SK-N-SH (cell line): ENCODE results near the gene PRKG1. TPM values are rescaled to one million over a fixed set of nuclear protein-coding genes. Genes with fewer than 3 reads are reported as not detected.

Experiments
- CTCF ChIA-PET: fragments of 300-600, 350-600 bp; formaldehyde crosslinking; extraction: SDS; loops from one replicate; lab custom pipeline; 2021; lab: Yijun Ruan, JAX
- POLR2A ChIA-PET: fragments of 350-600 bp; sonication (Branson Sonifier 250); formaldehyde crosslinking; extraction: SDS; loops from one replicate; lab custom pipeline; 2020; ENCODE audit warnings: antibody characterized with exemption, inconsistent platforms; lab: Yijun Ruan, JAX
- DNase-seq: peaks from one replicate; pipeline ENCODE4 v3.0.0; 2012
- H2AFZ ChIP-seq: fragments of 200-600 bp; sonication (generic); 2 replicates; pipeline ENCODE4 v1.8.1; 2016; ENCODE audit warnings: antibody characterized with exemption, mild to moderate bottlenecking, low read depth
- H3F3A ChIP-seq: fragments of 200-600 bp; sonication (generic); replicated peaks from 2 replicates; pipeline ENCODE3; 2016; ENCODE audit warnings: antibody characterized with exemption, mild to moderate bottlenecking; ENCODE audit not compliant: insufficient read depth
- H3K27ac ChIP-seq, 2 experiments: fragments of 200-500 bp in 1 of 2; fragments of 200-600 bp in 1 of 2; sonication (Bioruptor generic) in 1 of 2; sonication (generic), shearing (Covaris generic) in 1 of 2; 2 replicates each; pipeline versions ENCODE4 v1.5.1 to v1.6.1; 2014 to 2016; ENCODE audit warnings: low read depth in 2 of 2, inconsistent platforms in 1 of 2, low read length in 1 of 2, mild to moderate bottlenecking in 1 of 2, mixed read lengths in 1 of 2
- H3K27me3 ChIP-seq: fragments of 200-600 bp; sonication (generic), shearing (Covaris generic); 2 replicates; pipeline ENCODE4 v1.6.1; 2016; ENCODE audit warnings: mixed run types; ENCODE audit not compliant: insufficient read depth
- H3K36me3 ChIP-seq, 2 experiments: fragments of 200-500 bp in 1 of 2; fragments of 200-600 bp in 1 of 2; sonication (Bioruptor generic) in 1 of 2; sonication (generic) in 1 of 2; replicated peaks in 1 of 2; 2 replicates each; pipeline versions ENCODE3 to v1.5.1; 2014 to 2016; ENCODE audit warnings: low read length in 1 of 2, mild to moderate bottlenecking in 1 of 2; ENCODE audit not compliant: insufficient read depth in 2 of 2, control insufficient read depth in 1 of 2
- H3K4me1 ChIP-seq, 2 experiments: fragments of 200-500 bp in 1 of 2; fragments of 200-600 bp in 1 of 2; sonication (Bioruptor generic) in 1 of 2; sonication (generic), shearing (Covaris generic) in 1 of 2; 2 replicates each; pipeline versions ENCODE4 v1.5.1 to v1.6.1; 2014 to 2016; ENCODE audit warnings: low read depth in 1 of 2, low read length in 1 of 2, mixed run types in 1 of 2; ENCODE audit not compliant: insufficient read depth in 2 of 2, control insufficient read depth in 1 of 2
- H3K4me2 ChIP-seq: fragments of 200-600 bp; sonication (generic), shearing (Covaris generic); 2 replicates; pipeline ENCODE4 v1.6.1; 2017; ENCODE audit warnings: mixed run types
- H3K4me3 ChIP-seq, 2 experiments: fragments of 200-500 bp in 1 of 2; fragments of 200-600 bp in 1 of 2; sonication (Bioruptor generic) in 1 of 2; sonication (generic), shearing (Covaris generic) in 1 of 2; 2 replicates each; pipeline versions ENCODE4 v1.5.1 to v1.8.1; 2014 to 2016; ENCODE audit warnings: low read depth in 2 of 2, inconsistent platforms in 1 of 2, low read length in 1 of 2, mild to moderate bottlenecking in 1 of 2, mixed read lengths in 1 of 2, moderate library complexity in 1 of 2
- H3K79me2 ChIP-seq: fragments of 200-600 bp; sonication (generic); 2 replicates; pipeline ENCODE4 v1.8.1; 2017; ENCODE audit warnings: mild to moderate bottlenecking; ENCODE audit not compliant: insufficient read depth
- H3K9ac ChIP-seq: fragments of 200-600 bp; sonication (generic); 2 replicates; pipeline ENCODE4 v1.6.1; 2017; ENCODE audit warnings: mixed run types
- H3K9me2 ChIP-seq: fragments of 200-600 bp; sonication (generic); 2 replicates; pipeline ENCODE4 v1.6.1; 2017; ENCODE audit warnings: mixed run types
- H3K9me3 ChIP-seq: fragments of 200-600 bp; sonication (generic); 2 replicates; pipeline ENCODE4 v1.6.1; 2017; ENCODE audit warnings: mixed run types, mild to moderate bottlenecking, moderate library complexity
- H4K20me1 ChIP-seq: fragments of 200-600 bp; sonication (generic); 2 replicates; pipeline ENCODE4 v1.6.1; 2017; ENCODE audit warnings: mild to moderate bottlenecking, mixed run types; ENCODE audit not compliant: insufficient read depth
- CHD2 ChIP-seq: fragments of 150-350 bp; IDR thresholded peaks from 2 replicates; pipeline ENCODE4 v1.6.1; 2018; ENCODE audit warnings: low read length; ENCODE audit not compliant: partially characterized antibody
- EZH2phosphoT487 ChIP-seq: fragments of 200-600 bp; sonication (generic); IDR thresholded peaks from 2 replicates; pipeline ENCODE4 v1.6.1; 2017; ENCODE audit warnings: low read depth, mixed run types, mild to moderate bottlenecking, antibody characterized with exemption, moderate library complexity, borderline replicate concordance
- FOXM1 ChIP-seq: IDR thresholded peaks from 2 replicates; pipeline ENCODE4 v1.4.0; 2012; ENCODE audit warnings: low read depth, mild to moderate bottlenecking
- GABPA ChIP-seq: IDR thresholded peaks from 2 replicates; pipeline ENCODE4 v1.4.0; 2012; ENCODE audit warnings: low read depth, mild to moderate bottlenecking
- JUND ChIP-seq: IDR thresholded peaks from 2 replicates; pipeline ENCODE4 v1.4.0; 2012
- MEF2A ChIP-seq: IDR thresholded peaks from 2 replicates; pipeline ENCODE4 v1.4.0; 2012; ENCODE audit warnings: low read depth, borderline replicate concordance
- MXI1 ChIP-seq: IDR thresholded peaks from 2 replicates; pipeline ENCODE4 v1.6.1; 2012; ENCODE audit warnings: mild to moderate bottlenecking, low read depth, low read length, improper control_type of control experiment
- NFIC ChIP-seq: IDR thresholded peaks from 2 replicates; pipeline ENCODE4 v1.4.0; 2012; ENCODE audit warnings: borderline replicate concordance
- POLR2AphosphoS5 ChIP-seq: IDR thresholded peaks from 2 replicates; pipeline ENCODE4 v1.6.1; 2012; ENCODE audit warnings: low read depth, low read length
- RAD21 ChIP-seq: IDR thresholded peaks from 2 replicates; pipeline ENCODE4 v1.6.1; 2012; ENCODE audit warnings: mild to moderate bottlenecking, low read length
- RCOR1 ChIP-seq: fragments of 150-350 bp; IDR thresholded peaks from 2 replicates; pipeline ENCODE4 v1.6.1; 2017; ENCODE audit warnings: antibody characterized with exemption, low read length
- RFX5 ChIP-seq: IDR thresholded peaks from 2 replicates; pipeline ENCODE4 v1.6.1; 2012; ENCODE audit warnings: mild to moderate bottlenecking, improper control_type of control experiment, low read length
- RXRA ChIP-seq: IDR thresholded peaks from 2 replicates; pipeline ENCODE4 v1.4.0; 2012; ENCODE audit warnings: low read depth, mild to moderate bottlenecking, borderline replicate concordance
- TAF1 ChIP-seq: IDR thresholded peaks from 2 replicates; pipeline ENCODE4 v1.6.1; 2012; ENCODE audit warnings: low read depth, mild to moderate bottlenecking, low read length, moderate library complexity, borderline replicate concordance
- TCF12 ChIP-seq: IDR thresholded peaks from 2 replicates; pipeline ENCODE4 v1.4.0; 2012
- YY1 ChIP-seq: IDR thresholded peaks from 2 replicates; pipeline ENCODE4 v1.4.0; 2012; ENCODE audit warnings: low read depth, mild to moderate bottlenecking
- WGBS: methylation state at CpG from one replicate; pipeline ENCODE4 v1.1.6; 2017; ENCODE audit warnings: low lambda C conversion rate; 5-methylcytosine and 5-hydroxymethylcytosine counted together
- polyA plus RNA-seq, 3 experiments: library from polyadenylated mRNA; depleted of rRNA; stranded (reverse); fragments of >200 nt; gene quantifications; 2 replicates each; pipeline ENCODE4 v1.2.3, GENCODE V29; 2012
- TF ChIP-seq, protein P1 (sequence below): fragments of 150-350 bp; IDR thresholded peaks from 2 replicates; pipeline ENCODE4 v1.6.1; 2016; ENCODE audit warnings: mild to moderate bottlenecking, low read depth, low read length
- TF ChIP-seq, protein P2 (sequence below): IDR thresholded peaks from 2 replicates; pipeline ENCODE4 v1.4.0; 2012; ENCODE audit warnings: low read depth, borderline replicate concordance
- TF ChIP-seq, protein P3 (sequence below): IDR thresholded peaks from 2 replicates; pipeline ENCODE4 v1.4.0; 2012; ENCODE audit warnings: low read depth
- TF ChIP-seq, protein P4 (sequence below): IDR thresholded peaks from 2 replicates; pipeline ENCODE4 v1.4.0; 2012; ENCODE audit warnings: low read depth, borderline replicate concordance

Gene PRKG1
- polyA plus RNA-seq, 1 of the 3 experiments (the other 2 are of a cell fraction): 4.1 TPM

DNA sequence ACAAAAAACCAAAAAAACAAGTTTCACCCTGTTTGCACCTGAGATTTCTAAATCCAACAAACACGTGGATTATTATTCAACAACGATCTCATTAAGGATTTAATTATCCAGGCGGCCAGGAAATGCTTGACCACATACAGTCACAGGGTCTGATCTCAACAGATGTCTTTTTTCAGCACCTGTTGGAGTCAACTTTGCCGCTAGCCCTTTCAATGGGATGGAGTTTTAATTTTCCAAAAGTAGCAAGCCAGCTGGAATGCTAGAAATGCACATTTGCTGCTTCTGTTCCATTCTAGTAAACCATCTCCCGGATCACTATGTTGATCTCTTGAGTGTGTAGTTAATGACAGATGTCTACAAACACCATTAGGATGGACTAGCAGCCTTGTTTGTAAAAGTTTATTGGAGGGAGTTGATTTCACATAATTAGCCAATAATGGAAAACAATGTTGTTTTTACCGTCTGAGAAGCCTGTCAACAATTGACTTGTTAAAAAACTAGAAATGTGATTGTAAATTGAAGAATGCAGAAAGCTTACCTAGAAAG is 1175.6 kb downstream of the PRKG1 start:
- Histone ChIP-seq H3K36me3 (no peaks in the 10 kb centered on the region), H3K9ac (no peak overlapping the region), H3K79me2 (no peaks in the 10 kb centered on the region), H2AFZ (no peak overlapping the region), H3K27ac (no peak overlapping the region), H3K9me2 (peaks cover 3% of the 10 kb centered on the region; the same call in 1 of the 2 replicates), H3K4me3 (no peak overlapping the region), H4K20me1 (no peaks in the 10 kb centered on the region), H3F3A (no peaks in the 10 kb centered on the region), H3K4me1 (no peaks in the 10 kb centered on the region), H3K9me3 (no peaks in the 10 kb centered on the region), H3K4me2 (no peak overlapping the region), H3K27me3 (no peaks in the 10 kb centered on the region)
- 88% methylated on average over 6 of the region's 6 CpGs for whole genome bisulfite sequencing
- ChIA-PET POLR2A (no interaction called here), CTCF (interaction anchor here (0.9 kb wide), 1 partner anchor 22 kb away, joined by 3 read pairs; no protein-coding TSS in a partner anchor)
- no peak for DNase-seq
- TF ChIP-seq TCF12: no peak
- no peak for TF ChIP-seq RXRA
- no peak for TF ChIP-seq CHD2
- no peak for TF ChIP-seq MXI1
- TF ChIP-seq POLR2AphosphoS5: no peak
- no peak for TF ChIP-seq YY1
- TF ChIP-seq EZH2phosphoT487: no peak
- no peak for TF ChIP-seq GABPA
- no peak for TF ChIP-seq JUND
- no peak for TF ChIP-seq MEF2A
- TF ChIP-seq, protein P1, sequence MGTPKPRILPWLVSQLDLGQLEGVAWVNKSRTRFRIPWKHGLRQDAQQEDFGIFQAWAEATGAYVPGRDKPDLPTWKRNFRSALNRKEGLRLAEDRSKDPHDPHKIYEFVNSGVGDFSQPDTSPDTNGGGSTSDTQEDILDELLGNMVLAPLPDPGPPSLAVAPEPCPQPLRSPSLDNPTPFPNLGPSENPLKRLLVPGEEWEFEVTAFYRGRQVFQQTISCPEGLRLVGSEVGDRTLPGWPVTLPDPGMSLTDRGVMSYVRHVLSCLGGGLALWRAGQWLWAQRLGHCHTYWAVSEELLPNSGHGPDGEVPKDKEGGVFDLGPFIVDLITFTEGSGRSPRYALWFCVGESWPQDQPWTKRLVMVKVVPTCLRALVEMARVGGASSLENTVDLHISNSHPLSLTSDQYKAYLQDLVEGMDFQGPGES: no peak
- TF ChIP-seq RFX5: no peak
- no peak for TF ChIP-seq RCOR1
- no peak for TF ChIP-seq TAF1
- TF ChIP-seq, protein P2, sequence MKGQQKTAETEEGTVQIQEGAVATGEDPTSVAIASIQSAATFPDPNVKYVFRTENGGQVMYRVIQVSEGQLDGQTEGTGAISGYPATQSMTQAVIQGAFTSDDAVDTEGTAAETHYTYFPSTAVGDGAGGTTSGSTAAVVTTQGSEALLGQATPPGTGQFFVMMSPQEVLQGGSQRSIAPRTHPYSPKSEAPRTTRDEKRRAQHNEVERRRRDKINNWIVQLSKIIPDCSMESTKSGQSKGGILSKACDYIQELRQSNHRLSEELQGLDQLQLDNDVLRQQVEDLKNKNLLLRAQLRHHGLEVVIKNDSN: no peak
- no peak for TF ChIP-seq FOXM1
- TF ChIP-seq, protein P3, sequence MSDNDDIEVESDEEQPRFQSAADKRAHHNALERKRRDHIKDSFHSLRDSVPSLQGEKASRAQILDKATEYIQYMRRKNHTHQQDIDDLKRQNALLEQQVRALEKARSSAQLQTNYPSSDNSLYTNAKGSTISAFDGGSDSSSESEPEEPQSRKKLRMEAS: no peak
- TF ChIP-seq NFIC: no peak
- no peak for TF ChIP-seq RAD21
- TF ChIP-seq, protein P4, sequence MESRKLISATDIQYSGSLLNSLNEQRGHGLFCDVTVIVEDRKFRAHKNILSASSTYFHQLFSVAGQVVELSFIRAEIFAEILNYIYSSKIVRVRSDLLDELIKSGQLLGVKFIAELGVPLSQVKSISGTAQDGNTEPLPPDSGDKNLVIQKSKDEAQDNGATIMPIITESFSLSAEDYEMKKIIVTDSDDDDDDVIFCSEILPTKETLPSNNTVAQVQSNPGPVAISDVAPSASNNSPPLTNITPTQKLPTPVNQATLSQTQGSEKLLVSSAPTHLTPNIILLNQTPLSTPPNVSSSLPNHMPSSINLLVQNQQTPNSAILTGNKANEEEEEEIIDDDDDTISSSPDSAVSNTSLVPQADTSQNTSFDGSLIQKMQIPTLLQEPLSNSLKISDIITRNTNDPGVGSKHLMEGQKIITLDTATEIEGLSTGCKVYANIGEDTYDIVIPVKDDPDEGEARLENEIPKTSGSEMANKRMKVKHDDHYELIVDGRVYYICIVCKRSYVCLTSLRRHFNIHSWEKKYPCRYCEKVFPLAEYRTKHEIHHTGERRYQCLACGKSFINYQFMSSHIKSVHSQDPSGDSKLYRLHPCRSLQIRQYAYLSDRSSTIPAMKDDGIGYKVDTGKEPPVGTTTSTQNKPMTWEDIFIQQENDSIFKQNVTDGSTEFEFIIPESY: no peak
